WTC11 (cell line): Measurements from ENCODE around the gene TMPRSS13.

Source experiments
- CTCF ChIP-seq: fragments of 200-600 bp; IDR thresholded peaks from 2 replicates; pipeline ENCODE4 v1.8.0; 2022; ENCODE audit warnings: antibody characterized with exemption
- E2F5 ChIP-seq: sonication (generic); formaldehyde crosslinking; IDR thresholded peaks from 2 replicates; pipeline ENCODE4 v1.8.1; 2022; ENCODE audit warnings: mild to moderate bottlenecking, moderate library complexity, missing genetic modification reagents
- ETV6 ChIP-seq: sonication (generic); formaldehyde crosslinking; IDR thresholded peaks from 2 replicates; pipeline ENCODE4 v1.8.1; 2022; ENCODE audit warnings: mild to moderate bottlenecking, missing genetic modification reagents
- GABPB1 ChIP-seq: sonication (generic); formaldehyde crosslinking; IDR thresholded peaks from 2 replicates; pipeline ENCODE4 v1.8.1; 2023; ENCODE audit warnings: mild to moderate bottlenecking, missing genetic modification reagents
- KAT7 ChIP-seq: sonication (generic); formaldehyde crosslinking; IDR thresholded peaks from 2 replicates; pipeline ENCODE4 v1.8.1; 2023; ENCODE audit warnings: missing genetic modification reagents, mild to moderate bottlenecking, borderline replicate concordance
- MAX ChIP-seq: sonication (generic); formaldehyde crosslinking; IDR thresholded peaks from 2 replicates; pipeline ENCODE4 v1.8.0; 2022; ENCODE audit warnings: mild to moderate bottlenecking, missing genetic modification reagents
- NR1H2 ChIP-seq: sonication (generic); formaldehyde crosslinking; IDR thresholded peaks from 2 replicates; pipeline ENCODE4 v1.9.0; 2021; ENCODE audit warnings: mild to moderate bottlenecking, moderate library complexity, missing genetic modification reagents
- NR2C2 ChIP-seq: sonication (generic); formaldehyde crosslinking; IDR thresholded peaks from 2 replicates; pipeline ENCODE4 v1.8.0; 2022; ENCODE audit warnings: mild to moderate bottlenecking, missing genetic modification reagents
- NR3C1 ChIP-seq: sonication (generic); formaldehyde crosslinking; conservative IDR thresholded peaks from 2 replicates; pipeline ENCODE4 v1.8.1; 2023; ENCODE audit warnings: low read depth, mild to moderate bottlenecking, missing genetic modification reagents
- PRRX2 ChIP-seq: fragments of 250-450 bp; sonication (Bioruptor Pico); IDR thresholded peaks from 2 replicates; pipeline ENCODE4 v1.8.0; 2021; ENCODE audit warnings: mild to moderate bottlenecking
- TP53 ChIP-seq: sonication (generic); formaldehyde crosslinking; IDR thresholded peaks from 2 replicates; pipeline ENCODE4 v1.8.1; 2023; ENCODE audit warnings: mild to moderate bottlenecking, missing genetic modification reagents
- USF2 ChIP-seq: sonication (generic); formaldehyde crosslinking; IDR thresholded peaks from 2 replicates; pipeline ENCODE4 v1.8.1; 2023; ENCODE audit warnings: mild to moderate bottlenecking, missing genetic modification reagents, moderate library complexity
- ZNF121 ChIP-seq: sonication (generic); formaldehyde crosslinking; IDR thresholded peaks from 2 replicates; pipeline ENCODE4 v1.8.0; 2023; ENCODE audit warnings: missing genetic modification reagents
- ZNF512 ChIP-seq: sonication (generic); formaldehyde crosslinking; IDR thresholded peaks from 2 replicates; pipeline ENCODE4 v1.8.1; 2022; ENCODE audit warnings: missing genetic modification reagents, borderline replicate concordance

- TF ChIP-seq CTCF (no peak), NR2C2 (CRISPR knock-in tag) (no peak), NR3C1 (CRISPR knock-in tag) (no peak), ZNF121 (CRISPR knock-in tag) (no peak), PRRX2 (CRISPR knock-in tag) (no peak), MAX (CRISPR knock-in tag) (no peak), ETV6 (CRISPR knock-in tag) (no peak), USF2 (CRISPR knock-in tag) (no peak), TP53 (no peak), NR1H2 (no peak), KAT7 (CRISPR knock-in tag) (no peak), E2F5 (CRISPR knock-in tag) (no peak), ZNF512 (no peak), GABPB1 (CRISPR knock-in tag) (no peak)
Observed at GRCh38 chr11:117940736-117941135, 11.5 kb upstream of the TMPRSS13 start.
